Activated CD8-positive, alpha-beta memory T cell treated with anti-CD3 and anti-CD28 coated beads for 1 hour (primary cell): Measurements from ENCODE around the gene CCM2.

ENCODE experiments used
- DNase-seq, 2 donors: peaks; one replicate each; pipeline ENCODE4 v3.0.0-alpha.2; 2020; ENCODE audit warnings: low read depth in 1 of 2; ENCODE audit errors: extremely low read depth in 1 of 2

Gene CCM2

GRCh38 chr7:45078125-45078681 is 78.2 kb downstream of the CCM2 start:
- no peak for DNase-seq

- no peak for DNase-seq
These were observed 80.4 kb downstream of the CCM2 start for GRCh38 chr7:45080265-45080957.

- no peak for DNase-seq
These were observed 81.1 kb downstream of the CCM2 start for GRCh38 chr7:45080958-45081669.

DNA sequence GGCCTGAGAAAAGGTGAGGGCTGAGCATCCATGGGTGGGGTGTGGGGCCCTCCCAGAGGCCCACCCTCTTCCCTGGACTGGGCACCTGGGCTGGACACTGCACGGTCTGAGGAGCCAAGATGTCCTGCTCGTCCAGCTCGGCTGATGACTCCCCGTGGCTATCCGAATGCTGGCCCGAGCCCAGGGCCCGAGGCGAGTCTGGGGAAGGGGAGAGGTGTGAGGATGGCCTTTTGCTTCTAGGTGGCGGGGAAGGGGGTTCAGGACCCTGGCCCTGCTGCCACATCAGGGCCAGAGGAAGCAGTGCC is 81.6 kb downstream of the CCM2 start:
- no peak for DNase-seq

DNA sequence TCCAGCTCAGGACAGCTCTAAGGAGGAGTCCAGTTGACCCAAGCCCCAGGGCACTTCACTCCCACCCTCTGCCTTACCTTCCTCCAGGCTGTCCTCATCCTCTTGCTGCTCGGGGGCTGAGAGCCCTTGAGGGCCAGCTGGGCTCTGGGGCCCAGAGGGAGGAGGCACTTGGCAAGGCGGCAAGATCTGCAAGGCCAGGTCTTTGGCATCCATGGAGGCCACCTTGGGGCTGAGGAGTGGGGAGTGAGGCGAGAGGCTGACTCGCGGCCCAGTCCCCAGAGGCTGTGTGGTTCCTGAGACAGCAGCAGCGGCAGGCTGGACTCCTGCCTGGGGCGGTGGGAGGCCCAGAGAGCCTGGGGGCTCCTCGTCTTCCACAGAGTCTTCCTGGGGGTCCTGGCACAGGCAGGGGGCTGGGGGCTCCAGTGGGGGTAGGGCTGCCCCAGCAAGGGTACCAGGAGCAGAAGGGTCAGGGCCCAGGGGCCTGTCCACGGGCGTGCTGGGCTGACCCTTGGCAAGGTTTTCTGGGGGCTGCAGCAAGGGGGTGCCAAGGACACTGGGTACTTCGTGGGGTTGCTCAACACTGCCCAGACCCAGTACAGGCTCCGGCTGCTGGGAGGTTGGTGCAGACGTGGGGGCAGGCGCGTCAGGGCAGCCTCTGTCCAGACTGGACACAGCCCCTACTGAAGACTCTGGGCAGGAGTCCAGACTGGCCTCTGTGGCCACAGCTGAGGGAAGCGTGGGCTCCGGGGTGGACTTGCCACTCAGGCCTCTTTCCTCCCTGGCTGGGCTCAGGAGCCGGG is 82.2 kb downstream of the CCM2 start:
- DNase-seq: no peak

- DNase-seq: no peak
These were observed 82.9 kb downstream of the CCM2 start for GRCh38 chr7:45082831-45083331.

DNA sequence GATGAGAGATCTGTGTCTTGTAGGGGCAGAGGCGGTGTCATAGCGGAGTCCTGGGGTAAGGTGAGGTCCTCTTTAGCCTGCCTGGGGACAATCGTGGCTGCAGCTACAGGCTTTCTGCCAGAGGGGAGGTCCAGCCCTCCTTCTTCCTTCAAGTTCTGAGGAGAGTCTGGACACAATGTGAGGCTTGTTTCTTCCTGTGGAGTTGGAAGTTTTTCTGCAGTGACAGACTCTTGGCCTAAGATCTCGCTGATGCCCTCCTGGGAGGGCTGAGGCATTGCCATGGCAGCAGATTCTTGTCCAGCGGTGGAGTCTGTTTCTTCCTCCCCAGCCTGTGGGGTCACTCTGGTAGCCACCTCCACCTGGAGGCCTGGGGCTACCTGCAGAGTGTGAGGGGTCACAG is 84.3 kb downstream of the CCM2 start:
- no peak for DNase-seq

DNA sequence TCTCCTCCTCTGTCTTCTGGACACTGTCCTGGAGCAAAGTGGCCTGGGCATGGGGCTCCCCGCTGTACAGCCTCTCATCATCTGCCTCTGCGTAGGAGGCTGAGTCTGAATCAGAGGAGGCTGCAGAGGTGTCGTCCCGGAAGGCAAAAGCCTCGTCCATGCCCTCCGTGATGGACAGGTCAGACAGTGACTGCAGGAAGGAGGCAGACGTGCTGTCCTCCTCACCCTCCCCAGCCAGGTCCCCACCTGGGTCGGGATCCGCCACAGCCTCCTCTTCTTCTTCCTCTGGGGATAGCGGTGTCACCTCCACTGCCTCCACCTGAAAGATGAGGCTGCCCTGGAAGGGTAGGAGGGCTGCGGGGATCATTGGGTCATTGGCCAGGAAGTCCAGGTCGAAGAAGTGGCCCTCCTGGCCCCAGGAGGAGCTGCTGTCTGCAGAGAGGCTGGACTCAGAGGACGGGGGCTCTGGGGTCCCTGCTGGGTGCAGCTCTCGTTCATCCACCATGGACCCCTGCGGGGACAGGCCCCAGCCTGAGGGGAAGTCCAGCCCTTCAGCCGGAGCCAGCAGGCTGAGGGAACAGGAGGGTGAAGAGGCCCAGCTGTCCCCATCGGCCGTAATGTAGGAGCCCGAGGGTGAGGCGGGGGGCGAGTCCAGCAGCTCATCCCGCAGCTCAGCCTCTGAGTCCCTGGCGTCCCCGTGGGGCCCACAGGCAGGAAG is 85.1 kb downstream of the CCM2 start:
- no peak for DNase-seq

DNA sequence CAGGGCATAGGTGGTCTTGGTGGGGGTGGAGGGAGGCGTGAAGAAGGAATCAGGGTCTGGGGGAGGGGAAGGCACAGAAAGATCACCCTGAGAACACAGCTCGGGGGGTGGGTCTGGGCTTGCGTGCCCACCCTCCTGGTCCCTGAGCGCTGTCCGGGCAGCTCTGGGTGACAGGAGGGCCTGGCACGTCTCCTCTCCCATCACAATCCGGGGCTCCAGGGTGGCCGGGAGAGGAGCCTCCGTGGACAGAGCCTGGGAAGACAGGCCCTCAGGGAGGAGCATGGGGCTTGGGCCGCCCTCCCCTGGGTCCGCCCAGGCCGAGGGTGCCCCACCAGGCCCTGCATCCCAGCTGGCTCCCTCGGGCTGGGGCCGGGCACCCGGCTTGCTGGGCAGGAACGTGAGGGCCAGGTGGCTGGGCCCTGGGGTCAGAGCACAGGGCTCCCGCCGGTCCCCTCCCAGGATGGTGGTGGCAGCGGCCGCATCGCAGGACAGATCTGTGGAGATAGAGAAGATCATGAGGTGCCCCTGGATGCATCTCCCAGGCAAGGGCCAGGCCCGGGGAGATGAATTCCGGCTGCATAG is 85.7 kb downstream of the CCM2 start:
- no peak for DNase-seq

DNA sequence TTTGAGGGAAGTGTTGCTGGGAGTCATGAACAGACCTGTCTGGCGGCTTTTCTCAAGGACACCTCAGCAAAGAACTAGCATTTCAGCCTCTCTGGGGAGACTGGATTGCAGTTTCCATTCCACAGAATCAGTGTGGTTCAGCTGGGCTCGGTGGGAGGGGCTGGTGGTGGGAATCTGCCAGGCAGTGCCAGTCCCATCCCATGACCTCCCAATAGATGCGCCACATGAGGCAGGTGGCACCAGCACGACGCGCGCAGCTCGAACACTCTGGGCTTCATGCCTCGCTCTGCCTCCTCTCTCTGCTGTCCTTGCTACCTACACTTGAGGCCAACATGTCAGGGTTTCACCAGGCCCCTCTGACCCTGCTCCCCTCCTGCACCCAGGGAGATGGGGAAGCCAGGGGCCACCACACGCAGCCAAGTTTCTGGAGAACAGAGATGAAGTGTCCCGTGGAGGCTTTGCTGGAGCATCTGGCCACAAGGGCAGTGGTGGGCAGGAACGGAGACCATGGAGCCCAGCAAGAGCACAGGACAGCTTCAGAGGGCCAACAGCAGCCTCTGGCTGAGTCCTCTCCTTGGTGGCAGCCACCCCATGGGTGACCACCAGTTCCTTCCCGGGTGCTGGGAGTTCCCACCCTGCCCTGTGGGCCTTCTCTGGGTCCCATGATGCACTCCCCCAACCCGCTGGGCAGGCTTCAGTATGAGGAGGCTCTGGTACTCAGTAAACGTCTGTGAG is 86.5 kb downstream of the CCM2 start:
- no peak for DNase-seq

DNA sequence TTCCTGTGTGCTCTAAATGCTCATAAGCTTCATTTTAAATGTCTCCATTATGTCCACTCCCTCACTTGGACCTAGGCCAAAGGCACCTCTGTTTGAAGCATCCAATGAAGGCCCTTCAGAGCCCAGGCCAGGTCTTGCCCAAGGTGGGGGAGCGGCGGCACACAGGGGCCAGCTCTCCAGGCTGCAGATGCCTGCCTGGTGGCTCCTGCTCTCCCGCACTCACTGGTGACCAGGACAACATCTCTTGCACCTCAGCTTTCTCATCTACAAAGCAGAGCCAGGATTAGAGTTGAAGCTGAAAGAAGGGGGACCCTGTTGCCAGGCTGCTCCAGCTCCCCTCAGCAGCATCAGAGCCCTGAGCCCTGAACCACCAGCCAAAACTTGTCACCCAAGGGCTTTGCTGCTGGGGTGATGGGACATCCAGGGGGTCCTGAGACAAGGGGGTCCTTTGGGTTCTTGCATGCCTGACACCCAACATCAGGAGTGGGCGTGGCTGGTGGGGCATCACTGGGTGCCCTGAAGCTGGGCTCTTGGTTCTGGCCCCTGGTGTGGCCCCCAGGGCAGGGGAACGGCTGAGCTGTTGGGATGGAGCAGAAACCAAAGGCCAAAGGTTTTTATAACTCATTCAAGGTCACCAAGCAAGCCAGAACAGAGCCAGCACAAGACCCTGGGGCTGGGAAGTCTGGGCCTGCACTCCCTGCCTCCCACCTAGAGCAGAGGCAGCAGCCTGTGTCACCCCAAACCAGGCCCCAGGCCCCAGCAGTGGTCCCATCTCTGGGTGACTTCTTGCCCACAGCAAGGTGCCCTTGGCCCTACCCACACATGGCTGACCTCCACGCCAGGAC is 87.5 kb downstream of the CCM2 start:
- no peak for DNase-seq

- DNase-seq: no peak
These were observed 88.2 kb downstream of the CCM2 start for GRCh38 chr7:45088146-45088701.

- DNase-seq: no peak
These were observed 88.9 kb downstream of the CCM2 start, which contains the start of gene NACAD for GRCh38 chr7:45088821-45089340. TSS of gene NACAD (minus strand) at chr7:45088969. CDS start at chr7:45088894, 75 bp downstream.

GRCh38 chr7:45089341-45089891 is 89.4 kb downstream of the CCM2 start:
- DNase-seq: peak; percentile 28 to 53

DNA sequence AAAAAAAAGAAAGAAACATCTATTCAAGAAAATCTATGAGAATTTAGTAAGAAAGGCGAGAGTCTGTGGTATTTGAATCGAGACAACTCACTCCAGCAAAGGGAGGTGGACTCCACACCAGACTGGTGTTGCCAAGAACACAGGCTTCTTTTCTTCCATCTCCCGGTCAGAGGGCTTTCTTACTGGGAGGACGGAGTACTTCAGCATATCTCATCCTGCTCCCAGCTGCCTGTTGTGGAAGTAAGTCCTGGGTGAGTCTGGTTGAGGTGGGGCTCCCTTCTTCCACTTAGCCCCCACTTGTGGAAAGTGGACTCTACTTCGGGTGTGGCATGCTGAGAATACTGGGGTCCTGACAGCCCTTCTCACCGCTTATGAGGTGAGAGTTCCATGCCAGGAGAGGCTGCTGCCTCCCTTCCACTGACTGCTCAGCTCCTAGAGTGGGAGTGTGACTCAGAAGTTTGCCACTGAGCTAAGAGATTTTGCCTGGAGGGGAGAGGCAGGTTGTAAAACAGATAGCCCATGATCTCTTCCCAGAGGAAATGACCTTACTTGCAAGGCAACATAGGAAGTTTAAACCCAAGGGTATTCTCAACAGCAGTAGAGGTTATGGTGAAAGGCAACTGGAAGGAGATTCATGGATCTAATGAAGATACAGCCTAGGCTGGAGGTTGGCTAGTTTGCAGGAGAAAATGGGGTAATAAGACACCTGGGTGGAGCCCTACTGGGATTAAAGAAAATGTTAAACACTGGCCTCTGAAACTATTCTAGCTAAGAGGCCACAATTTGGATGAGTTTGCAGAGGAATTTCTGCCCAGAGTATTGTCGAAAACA is 92.3 kb downstream of the CCM2 start:
- no peak for DNase-seq

DNA sequence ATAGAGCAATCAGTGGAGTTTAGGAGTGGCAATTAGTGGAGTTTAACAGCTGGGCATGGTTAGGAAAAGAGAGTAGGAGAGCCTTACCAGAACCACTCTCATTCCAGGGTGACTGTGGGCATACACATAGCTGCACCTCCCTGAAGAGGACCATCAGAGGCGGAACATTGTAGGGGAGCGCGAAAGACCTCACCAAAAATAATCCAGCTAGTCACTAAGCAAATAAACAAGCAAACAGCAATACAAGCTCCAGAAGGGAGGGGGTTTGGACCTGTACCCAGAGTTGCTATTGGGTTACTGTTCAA is 92.9 kb downstream of the CCM2 start:
- no peak for DNase-seq
